HepG2 (cell line): ENCODE data around the gene LARP1B. TPM values are rescaled to one million over a fixed set of nuclear protein-coding genes. Genes with fewer than 3 reads are reported as not detected.
A peak's percentile ranks its signal among the peaks of the same experiment; 100 is the strongest.

Experiments
- ARID2 ChIP-seq: sonication (generic); formaldehyde crosslinking; IDR thresholded peaks from 2 replicates; pipeline ENCODE4 v1.8.1; 2022; ENCODE audit warnings: mild to moderate bottlenecking, missing genetic modification reagents, borderline replicate concordance
- GATA4 ChIP-seq: sonication (generic); IDR thresholded peaks from 2 replicates; pipeline ENCODE4 v1.6.1; 2016; ENCODE audit warnings: antibody characterized with exemption, low read depth, borderline replicate concordance
- HOXA3 ChIP-seq: sonication (generic); formaldehyde crosslinking; IDR thresholded peaks from 2 replicates; pipeline ENCODE4 v1.5.0; 2020; ENCODE audit warnings: missing genetic modification reagents
- HOXA5 ChIP-seq: sonication (generic); formaldehyde crosslinking; IDR thresholded peaks from 2 replicates; pipeline ENCODE4 v1.4.0; 2020; ENCODE audit warnings: missing genetic modification reagents
- ISL2 ChIP-seq: sonication (generic); formaldehyde crosslinking; IDR thresholded peaks from 2 replicates; pipeline ENCODE4 v1.5.0; 2020; ENCODE audit warnings: missing genetic modification reagents
- MATR3 ChIP-seq: sonication (generic); formaldehyde crosslinking; IDR thresholded peaks from 2 replicates; pipeline ENCODE4 v1.4.0; 2020; ENCODE audit warnings: missing genetic modification reagents
- NAIF1 ChIP-seq: sonication (generic); formaldehyde crosslinking; IDR thresholded peaks from 2 replicates; pipeline ENCODE4 v1.5.0; 2020; ENCODE audit warnings: mild to moderate bottlenecking, missing genetic modification reagents, borderline replicate concordance
- NPAS2 ChIP-seq: sonication (generic); formaldehyde crosslinking; IDR thresholded peaks from 2 replicates; pipeline ENCODE4 v1.8.0; 2022; ENCODE audit warnings: mild to moderate bottlenecking, missing genetic modification reagents, borderline replicate concordance
- RFX3 ChIP-seq: IDR thresholded peaks from 2 replicates; pipeline ENCODE4 v1.6.1; 2016; ENCODE audit warnings: missing biosample characterization, missing genetic modification reagents
- SALL1 ChIP-seq: sonication (generic); formaldehyde crosslinking; IDR thresholded peaks from 2 replicates; pipeline ENCODE4 v1.8.0; 2022; ENCODE audit warnings: mild to moderate bottlenecking, missing genetic modification reagents
- SIX1 ChIP-seq: sonication (generic); formaldehyde crosslinking; IDR thresholded peaks from 2 replicates; pipeline ENCODE4 v1.4.0; 2020; ENCODE audit warnings: missing genetic modification reagents, borderline replicate concordance
- SIX4 ChIP-seq: sonication (generic); formaldehyde crosslinking; IDR thresholded peaks from 2 replicates; pipeline ENCODE4 v1.4.0; 2020; ENCODE audit warnings: missing genetic modification reagents
- TOPORS ChIP-seq: sonication (generic); formaldehyde crosslinking; IDR thresholded peaks from 2 replicates; pipeline ENCODE4 v1.8.0; 2023; ENCODE audit warnings: mild to moderate bottlenecking, missing genetic modification reagents
- TRAFD1 ChIP-seq: sonication (generic); formaldehyde crosslinking; IDR thresholded peaks from 2 replicates; pipeline ENCODE4 v1.5.1; 2020; ENCODE audit warnings: missing genetic modification reagents, mild to moderate bottlenecking, borderline replicate concordance
- ZNF121 ChIP-seq: sonication (generic); formaldehyde crosslinking; IDR thresholded peaks from 2 replicates; pipeline ENCODE4 v1.5.0; 2020; ENCODE audit warnings: mild to moderate bottlenecking, missing genetic modification reagents
- ZNF143 ChIP-seq: sonication (generic); formaldehyde crosslinking; IDR thresholded peaks from 2 replicates; pipeline ENCODE4 v1.4.0; 2020; ENCODE audit warnings: missing genetic modification reagents
- ZNF350 ChIP-seq: sonication (generic); formaldehyde crosslinking; IDR thresholded peaks from 2 replicates; pipeline ENCODE4 v1.4.0; 2020; ENCODE audit warnings: mild to moderate bottlenecking, low read depth, missing genetic modification reagents, borderline replicate concordance
- ZNF513 ChIP-seq: sonication (generic); formaldehyde crosslinking; conservative IDR thresholded peaks from 2 replicates; pipeline ENCODE4 v1.5.0; 2020; ENCODE audit warnings: missing genetic modification reagents
- ZNF550 ChIP-seq: sonication (generic); formaldehyde crosslinking; IDR thresholded peaks from 2 replicates; pipeline ENCODE4 v1.4.0; 2020; ENCODE audit warnings: mild to moderate bottlenecking, missing genetic modification reagents, borderline replicate concordance
- ZNF552 ChIP-seq: sonication (generic); formaldehyde crosslinking; IDR thresholded peaks from 2 replicates; pipeline ENCODE4 v1.9.0; 2022; ENCODE audit warnings: missing genetic modification reagents, mild to moderate bottlenecking, borderline replicate concordance
- ZNF598 ChIP-seq: sonication (generic); formaldehyde crosslinking; IDR thresholded peaks from 2 replicates; pipeline ENCODE4 v1.5.1; 2020; ENCODE audit warnings: mild to moderate bottlenecking, missing genetic modification reagents, borderline replicate concordance
- ZNF615 ChIP-seq: sonication (generic); formaldehyde crosslinking; IDR thresholded peaks from 2 replicates; pipeline ENCODE4 v1.5.0; 2020; ENCODE audit warnings: mild to moderate bottlenecking, missing genetic modification reagents, borderline replicate concordance
- ZNF816 ChIP-seq: sonication (generic); formaldehyde crosslinking; IDR thresholded peaks from 2 replicates; pipeline ENCODE4 v1.8.0; 2022; ENCODE audit warnings: missing genetic modification reagents, mild to moderate bottlenecking, borderline replicate concordance
- polyA plus RNA-seq, 8 experiments: library from polyadenylated mRNA; depleted of rRNA in 3 of 8; stranded (reverse) in 7 of 8; unstranded in 1 of 8; fragments of >200 nt; fragmentation: Illumina TruSeq in 4 of 8; extraction: Trizol in 4 of 8; gene quantifications; 2 replicates each; pipeline versions ENCODE4 v1.2.1 to v1.2.3, GENCODE V29; 2011 to 2016; ENCODE audit warnings: low read depth in 4 of 8, missing spikeins in 1 of 8, mixed read lengths in 1 of 8; ENCODE audit not compliant: insufficient read depth in 1 of 8
- total RNA-seq, 5 experiments: library from RNA; depleted of rRNA; stranded (reverse); fragments of >200 nt; fragmentation: Illumina TruSeq; extraction: Trizol; gene quantifications; 2 replicates each; pipeline ENCODE4 v1.2.3, GENCODE V29; 2016; ENCODE audit warnings: low read depth in 1 of 5
- TF ChIP-seq, protein P1 (sequence below): sonication (generic); formaldehyde crosslinking; IDR thresholded peaks from 2 replicates; pipeline ENCODE4 v1.4.0; 2020; ENCODE audit warnings: missing genetic modification reagents
- TF ChIP-seq, protein P2 (sequence below): sonication (generic); formaldehyde crosslinking; IDR thresholded peaks from 2 replicates; pipeline ENCODE4 v1.4.0; 2020; ENCODE audit warnings: missing genetic modification reagents, mild to moderate bottlenecking, borderline replicate concordance

LARP1B gene
- total and polyA plus RNA-seq, 2 of the 13 experiments (the other 11 are each of a cell fraction or from before 2014, with no cell fraction given) = 19.2 to 52.7 TPM

DNA sequence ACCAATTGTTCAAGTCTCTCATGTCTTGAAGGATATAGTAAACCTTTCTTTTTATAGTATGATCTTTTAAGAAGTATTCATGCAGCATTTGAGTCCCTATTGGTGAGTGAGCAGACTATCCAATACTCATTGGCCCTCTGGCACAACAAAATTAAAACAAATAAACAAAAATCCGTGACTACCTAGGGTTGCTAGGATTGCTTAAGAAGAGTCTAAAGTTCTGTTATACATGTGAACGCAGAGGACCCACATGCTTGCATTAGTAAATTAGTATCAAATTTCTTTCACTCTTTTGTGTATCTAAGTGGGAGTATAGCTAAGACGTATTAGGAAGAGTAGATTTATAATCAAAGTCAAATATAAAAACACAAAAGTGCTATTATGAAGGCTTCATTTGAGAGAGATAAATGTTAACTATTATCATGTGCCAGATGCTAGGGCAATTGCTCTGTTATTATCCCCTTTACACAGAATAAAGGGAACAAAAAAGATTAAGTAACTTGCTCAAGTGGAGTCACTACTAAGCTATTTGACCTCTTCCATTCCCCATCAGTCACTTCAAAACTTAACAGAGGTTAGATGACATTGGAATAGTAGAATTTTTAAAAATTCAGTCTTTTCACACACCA lies 29.2 kb upstream of the LARP1B start (continued):
- TF ChIP-seq, protein P1, sequence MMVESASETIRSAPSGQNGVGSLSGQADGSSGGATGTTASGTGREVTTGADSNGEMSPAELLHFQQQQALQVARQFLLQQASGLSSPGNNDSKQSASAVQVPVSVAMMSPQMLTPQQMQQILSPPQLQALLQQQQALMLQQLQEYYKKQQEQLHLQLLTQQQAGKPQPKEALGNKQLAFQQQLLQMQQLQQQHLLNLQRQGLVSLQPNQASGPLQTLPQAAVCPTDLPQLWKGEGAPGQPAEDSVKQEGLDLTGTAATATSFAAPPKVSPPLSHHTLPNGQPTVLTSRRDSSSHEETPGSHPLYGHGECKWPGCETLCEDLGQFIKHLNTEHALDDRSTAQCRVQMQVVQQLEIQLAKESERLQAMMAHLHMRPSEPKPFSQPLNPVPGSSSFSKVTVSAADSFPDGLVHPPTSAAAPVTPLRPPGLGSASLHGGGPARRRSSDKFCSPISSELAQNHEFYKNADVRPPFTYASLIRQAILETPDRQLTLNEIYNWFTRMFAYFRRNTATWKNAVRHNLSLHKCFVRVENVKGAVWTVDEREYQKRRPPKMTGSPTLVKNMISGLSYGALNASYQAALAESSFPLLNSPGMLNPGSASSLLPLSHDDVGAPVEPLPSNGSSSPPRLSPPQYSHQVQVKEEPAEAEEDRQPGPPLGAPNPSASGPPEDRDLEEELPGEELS (CRISPR knock-in tag) = peak; percentile 22; the same call in 1 of the 2 replicates
- peak; percentile 58; the same call in 1 of the 2 replicates for TF ChIP-seq SIX1
- no peak for TF ChIP-seq HOXA5
- TF ChIP-seq TRAFD1 (CRISPR knock-in tag) = no peak
- no peak for TF ChIP-seq NAIF1 (CRISPR knock-in tag)
- TF ChIP-seq GATA4 = no peak
- no peak for TF ChIP-seq TOPORS (CRISPR knock-in tag)
- no peak for TF ChIP-seq ZNF552
- TF ChIP-seq ZNF513 (CRISPR knock-in tag) = no peak
- TF ChIP-seq MATR3 (CRISPR knock-in tag) = no peak
- no peak for TF ChIP-seq ZNF816
- TF ChIP-seq NPAS2 (CRISPR knock-in tag) = no peak
- TF ChIP-seq RFX3 (CRISPR knock-in tag) = no peak
- TF ChIP-seq HOXA3 = no peak
- TF ChIP-seq ZNF615 (CRISPR knock-in tag) = no peak
- TF ChIP-seq ZNF143 (CRISPR knock-in tag) = no peak
- TF ChIP-seq ISL2 (CRISPR knock-in tag) = no peak
- no peak for TF ChIP-seq ZNF350 (CRISPR knock-in tag)
- no peak for TF ChIP-seq ARID2 (CRISPR knock-in tag)
- no peak for TF ChIP-seq SALL1 (CRISPR knock-in tag)
- TF ChIP-seq ZNF121 (CRISPR knock-in tag) = no peak
- TF ChIP-seq SIX4 (CRISPR knock-in tag) = peak; percentile 51; the same call in 1 of the 2 replicates
- TF ChIP-seq ZNF598 (CRISPR knock-in tag) = no peak
- TF ChIP-seq, protein P2, sequence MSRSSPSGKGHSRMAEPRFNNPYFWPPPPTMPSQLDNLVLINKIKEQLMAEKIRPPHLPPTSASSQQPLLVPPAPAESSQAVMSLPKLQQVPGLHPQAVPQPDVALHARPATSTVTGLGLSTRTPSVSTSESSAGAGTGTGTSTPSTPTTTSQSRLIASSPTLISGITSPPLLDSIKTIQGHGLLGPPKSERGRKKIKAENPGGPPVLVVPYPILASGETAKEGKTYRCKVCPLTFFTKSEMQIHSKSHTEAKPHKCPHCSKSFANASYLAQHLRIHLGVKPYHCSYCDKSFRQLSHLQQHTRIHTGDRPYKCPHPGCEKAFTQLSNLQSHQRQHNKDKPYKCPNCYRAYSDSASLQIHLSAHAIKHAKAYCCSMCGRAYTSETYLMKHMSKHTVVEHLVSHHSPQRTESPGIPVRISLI (CRISPR knock-in tag) = no peak
- TF ChIP-seq ZNF550 (CRISPR knock-in tag) = no peak
